HepG2 (cell line): ENCODE results near the gene MAN2B2. TPM values are rescaled to one million over a fixed set of nuclear protein-coding genes. Genes with fewer than 3 reads are reported as not detected.

Experiments
- ATAC-seq: fragments of 200-7000 bp; cut with Tn5 transposase; 3 replicates; pipeline ENCODE4 v1.9.1; 2020; ENCODE audit warnings: mild to moderate bottlenecking, moderate library complexity
- BruUV-seq: library from RNA; stranded (reverse); fragments of 400-500 nt; replicated peaks from 2 replicates; lab custom pipeline; 2021; lab: Mats Ljungman, UMichigan
- CTCF ChIA-PET: fragments of 300-600 bp; formaldehyde crosslinking; extraction: SDS; loops from one replicate; lab custom pipeline; 2021; ENCODE audit warnings: low total read pairs, inconsistent platforms, low intra/inter-chr PET ratio; lab: Yijun Ruan, JAX
- POLR2A ChIA-PET: fragments of 350-600 bp; sonication (Branson Sonifier 250); formaldehyde crosslinking; loops from one replicate; lab custom pipeline; 2020; ENCODE audit warnings: antibody characterized with exemption, inconsistent platforms; lab: Yijun Ruan, JAX
- DNase-seq: peaks from one replicate; pipeline ENCODE4 v3.0.0-alpha.2; 2015; ENCODE audit warnings: low spot score
- FAIRE-seq: peaks from 3 replicates; lab custom pipeline; 2011; peaks lifted over from hg19 to GRCh38; lab: Jason Lieb, UNC
- H2AFZ ChIP-seq: one replicate; pipeline ENCODE4 v1.6.1; 2011; ENCODE audit warnings: low read length, inconsistent platforms
- H3K27ac ChIP-seq: fragments of 300-600 bp; 3 replicates; pipeline ENCODE4 v1.8.0; 2011; ENCODE audit warnings: mixed run types, mild to moderate bottlenecking, mixed read lengths, low read length, inconsistent platforms; ENCODE audit not compliant: insufficient read depth; ENCODE audit errors: extremely low read length
- H3K27me3 ChIP-seq, 2 experiments: fragments of 200-600 bp in 1 of 2; 2 replicates in 1 of 2; 3 replicates in 1 of 2; pipeline versions ENCODE4 v1.6.0 to v1.8.0; 2011; ENCODE audit warnings: low read length in 2 of 2, mild to moderate bottlenecking in 2 of 2, moderate library complexity in 2 of 2, inconsistent platforms in 1 of 2; ENCODE audit not compliant: insufficient read depth in 2 of 2, control insufficient read depth in 1 of 2
- H3K36me3 ChIP-seq, 2 experiments: fragments of 200-600 bp in 1 of 2; replicated peaks in 1 of 2; 2 replicates in 1 of 2; 3 replicates in 1 of 2; pipeline versions ENCODE4 v1.5.1 to v1.8.0; 2011; ENCODE audit warnings: low read length in 2 of 2, inconsistent platforms in 1 of 2; ENCODE audit not compliant: insufficient read depth in 2 of 2, control insufficient read depth in 1 of 2
- H3K4me1 ChIP-seq: 2 replicates; pipeline ENCODE4 v1.5.1; 2012; ENCODE audit warnings: low read length, inconsistent platforms; ENCODE audit not compliant: insufficient read depth
- H3K4me2 ChIP-seq: 2 replicates; pipeline ENCODE4 v1.6.0; 2011; ENCODE audit warnings: low read depth, low read length, inconsistent platforms
- H3K4me3 ChIP-seq, 3 experiments: fragments of 200-600 bp in 1 of 3; sonication (generic), shearing (Covaris generic) in 1 of 3; replicated peaks in 1 of 3; 2 replicates each; pipeline ENCODE4 v1.5.1; 2011 to 2016; ENCODE audit warnings: low read length in 3 of 3, inconsistent platforms in 2 of 3, low read depth in 2 of 3, mild to moderate bottlenecking in 2 of 3, control low read depth in 1 of 3, mixed read lengths in 1 of 3; ENCODE audit not compliant: insufficient read depth in 1 of 3
- H3K79me2 ChIP-seq: one replicate; pipeline ENCODE4 v1.6.1; 2011; ENCODE audit warnings: low read length, inconsistent platforms; ENCODE audit not compliant: insufficient read depth
- H3K9ac ChIP-seq: 2 replicates; pipeline ENCODE4 v1.6.0; 2011; ENCODE audit warnings: mild to moderate bottlenecking, low read depth, low read length, inconsistent platforms; ENCODE audit not compliant: insufficient read depth
- H3K9me3 ChIP-seq: 2 replicates; pipeline ENCODE4 v1.5.1; 2012; ENCODE audit warnings: mild to moderate bottlenecking, low read length
- H4K20me1 ChIP-seq: 2 replicates; pipeline ENCODE4 v1.6.0; 2011; ENCODE audit warnings: inconsistent platforms, mild to moderate bottlenecking, low read length, moderate library complexity; ENCODE audit not compliant: insufficient read depth
- HMGXB4 ChIP-seq, 2 experiments: sonication (generic) in 1 of 2; formaldehyde crosslinking in 1 of 2; IDR thresholded peaks; 2 replicates each; pipeline versions ENCODE4 v1.4.0 to v1.6.1; 2018 to 2020; ENCODE audit warnings: missing genetic modification reagents in 2 of 2, borderline replicate concordance in 1 of 2, low read depth in 1 of 2, mild to moderate bottlenecking in 1 of 2, missing biosample characterization in 1 of 2
- MAX ChIP-seq: IDR thresholded peaks from 2 replicates; pipeline ENCODE4 v1.6.1; 2012; ENCODE audit warnings: inconsistent platforms
- MNT ChIP-seq: fragments of 450-650 bp; IDR thresholded peaks from 2 replicates; pipeline ENCODE4 v1.6.1; 2016
- MYNN ChIP-seq: sonication (generic); formaldehyde crosslinking; IDR thresholded peaks from 2 replicates; pipeline ENCODE4 v1.4.0; 2020; ENCODE audit warnings: mild to moderate bottlenecking, low read depth, missing genetic modification reagents
- NFATC3 ChIP-seq: sonication (generic); formaldehyde crosslinking; IDR thresholded peaks from 2 replicates; pipeline ENCODE4 v1.5.1; 2020; ENCODE audit warnings: mild to moderate bottlenecking, missing genetic modification reagents
- PTBP1 ChIP-seq: fragments of 200-400 bp; formaldehyde crosslinking; IDR thresholded peaks from 2 replicates; pipeline ENCODE4 v1.6.1; 2018; ENCODE audit warnings: low read length, low read depth; ENCODE audit not compliant: poor library complexity, severe bottlenecking
- SIN3B ChIP-seq: fragments of 150-350 bp; IDR thresholded peaks from 2 replicates; pipeline ENCODE4 v1.6.1; 2014; ENCODE audit warnings: low read length
- SMYD3 ChIP-seq: sonication (generic); formaldehyde crosslinking; IDR thresholded peaks from 2 replicates; pipeline ENCODE4 v1.8.1; 2023; ENCODE audit warnings: mild to moderate bottlenecking, missing genetic modification reagents
- SRSF4 ChIP-seq: fragments of 200-400 bp; formaldehyde crosslinking; IDR thresholded peaks from one replicate; pipeline ENCODE4 v1.6.1; 2018; ENCODE audit warnings: mild to moderate bottlenecking, low read depth, low read length, moderate library complexity; ENCODE audit not compliant: poor library complexity, severe bottlenecking
- TAF15 ChIP-seq: fragments of 200-400 bp; formaldehyde crosslinking; IDR thresholded peaks from one replicate; pipeline ENCODE4 v1.6.1; 2018; ENCODE audit warnings: mild to moderate bottlenecking, low read depth, low read length; ENCODE audit not compliant: poor library complexity, severe bottlenecking
- ZBTB39 ChIP-seq: sonication (generic); formaldehyde crosslinking; IDR thresholded peaks from 2 replicates; pipeline ENCODE4 v1.5.0; 2020; ENCODE audit warnings: missing genetic modification reagents
- ZFX ChIP-seq: sonication (generic); formaldehyde crosslinking; IDR thresholded peaks from 2 replicates; pipeline ENCODE4 v1.4.0; 2020; ENCODE audit warnings: mild to moderate bottlenecking, low read depth, missing genetic modification reagents, moderate library complexity
- ZNF337 ChIP-seq: sonication (generic); formaldehyde crosslinking; IDR thresholded peaks from 2 replicates; pipeline ENCODE4 v1.5.1; 2020; ENCODE audit warnings: missing genetic modification reagents, low read depth, mild to moderate bottlenecking, borderline replicate concordance
- ZNF432 ChIP-seq: sonication (generic); formaldehyde crosslinking; IDR thresholded peaks from 2 replicates; pipeline ENCODE4 v1.5.0; 2020; ENCODE audit warnings: missing genetic modification reagents, mild to moderate bottlenecking, borderline replicate concordance
- ZNF484 ChIP-seq: sonication (generic); formaldehyde crosslinking; IDR thresholded peaks from 2 replicates; pipeline ENCODE4 v1.5.1; 2020; ENCODE audit warnings: mild to moderate bottlenecking, low read depth, missing genetic modification reagents, borderline replicate concordance
- ZNF572 ChIP-seq: sonication (generic); formaldehyde crosslinking; IDR thresholded peaks from 2 replicates; pipeline ENCODE4 v1.5.1; 2020; ENCODE audit warnings: mild to moderate bottlenecking, missing genetic modification reagents
- WGBS: methylation state at CpG from one replicate; pipeline ENCODE4 v1.1.6; 2017; ENCODE audit warnings: low lambda C conversion rate; 5-methylcytosine and 5-hydroxymethylcytosine counted together
- in situ Hi-C: cut with HindIII; loops from 2 replicates; pipeline ENCODE4 v1.10.0; 2017; ENCODE audit warnings: low pct_unique_long_range_greater_than_20kb; ENCODE audit not compliant: extremely low pct_ligation_motif_present
- intact Hi-C: fragments of 100-400 bp; cut with micrococcal nuclease; formaldehyde crosslinking; loops from one replicate; pipeline ENCODE4 v1.10.0; 2022; ENCODE audit not compliant: unreplicated experiment
- polyA plus RNA-seq, 8 experiments: library from polyadenylated mRNA; depleted of rRNA in 3 of 8; stranded (reverse) in 7 of 8; unstranded in 1 of 8; fragments of >200 nt; fragmentation: Illumina TruSeq in 4 of 8; extraction: Trizol in 4 of 8; gene quantifications; 2 replicates each; pipeline versions ENCODE4 v1.2.1 to v1.2.3, GENCODE V29; 2011 to 2016; ENCODE audit warnings: low read depth in 4 of 8, missing spikeins in 1 of 8, mixed read lengths in 1 of 8; ENCODE audit not compliant: insufficient read depth in 1 of 8
- total RNA-seq, 5 experiments: library from RNA; depleted of rRNA; stranded (reverse); fragments of >200 nt; fragmentation: Illumina TruSeq; extraction: Trizol; gene quantifications; 2 replicates each; pipeline ENCODE4 v1.2.3, GENCODE V29; 2016; ENCODE audit warnings: low read depth in 1 of 5

The MAN2B2 gene
- total and polyA plus RNA-seq, 2 of the 13 experiments (the other 11 are each of a cell fraction or from before 2014, with no cell fraction given) = 4.8 to 5.4 TPM

- Histone ChIP-seq H4K20me1 (peaks cover 11% of the 10 kb centered on the region), H3K4me3 (no peak overlapping the region), H3K9me3 (no peaks in the 10 kb centered on the region), H2AFZ (no peak overlapping the region), H3K79me2 (peaks cover 22% of the 10 kb centered on the region), H3K27ac (no peak overlapping the region), H3K36me3 (peaks cover 0 to 13% of the 10 kb centered on the region in 2 experiments; a peak in 3 of 5 replicates), H3K27me3 (no peaks in the 10 kb centered on the region), H3K4me1 (peaks cover 29% of the 10 kb centered on the region), H3K9ac (no peak overlapping the region), H3K4me2 (no peak overlapping the region)
- CTCF ChIA-PET = no interaction called here
- DNase-seq (no peak), ATAC-seq (no peak), FAIRE-seq (no peak)
- no CpG with 5 or more reads among the region's 1 CpG for WGBS
- in situ Hi-C loops (no loop called here), intact Hi-C loops (no loop called here)
- no peak for TF ChIP-seq MAX
- no peak for TF ChIP-seq NFATC3 (CRISPR knock-in tag)
- no peak for TF ChIP-seq SRSF4
- TF ChIP-seq ZNF432 (CRISPR knock-in tag) = no peak
- no peak for TF ChIP-seq SMYD3 (CRISPR knock-in tag)
- no peak for TF ChIP-seq ZNF572 (CRISPR knock-in tag)
- TF ChIP-seq PTBP1 = no peak
- TF ChIP-seq ZNF337 (CRISPR knock-in tag) = no peak
- TF ChIP-seq HMGXB4 (CRISPR knock-in tag; IDR thresholded peaks at IDR 0.05; ENCODE audit: borderline replicate concordance in 1 of 2, low read depth in 1 of 2) = no peak
- no peak for TF ChIP-seq ZFX
- TF ChIP-seq TAF15 = no peak
- TF ChIP-seq MYNN = no peak
- TF ChIP-seq ZBTB39 = no peak
- no peak for TF ChIP-seq ZNF484 (CRISPR knock-in tag)
- TF ChIP-seq SIN3B = no peak
- no peak for TF ChIP-seq MNT
- POLR2A ChIA-PET = interaction anchor here (2.5 kb wide), 1 partner anchor 8 kb away, joined by 31 read pairs; no protein-coding TSS in a partner anchor
- no TSS peak for BruUV-seq
Measured at GRCh38 chr4:6671648-6672047, 96.7 kb downstream of the MAN2B2 start.
